Epithelial cell of esophagus (primary cell): ENCODE measurements around the gene MAP4K2.

Experiments used
- DNase-seq: peaks from one replicate; pipeline ENCODE4 v3.0.0; 2010; ENCODE audit warnings: low read depth
- H3K4me3 ChIP-seq: 2 replicates; pipeline ENCODE4 v1.5.1; 2011; ENCODE audit warnings: mild to moderate bottlenecking, low read length, control low read depth
- CTCF ChIP-seq: IDR thresholded peaks from 2 replicates; pipeline ENCODE4 v1.5.1; 2011; ENCODE audit warnings: low read depth, mild to moderate bottlenecking, low read length, control low read depth, inconsistent platforms; ENCODE audit not compliant: insufficient read depth; ENCODE audit errors: missing control alignments

MAP4K2 gene

GRCh38 chr11:64794526-64794925 lies 8.5 kb downstream of the MAP4K2 start:
- no peak for TF ChIP-seq CTCF
- no peak overlapping the region for H3K4me3 ChIP-seq
- no peak for DNase-seq

GRCh38 chr11:64793271-64794160 lies 9.5 kb downstream of the MAP4K2 start:
- TF ChIP-seq CTCF, result no peak
- no peak overlapping the region for H3K4me3 ChIP-seq
- no peak for DNase-seq

- no peak for DNase-seq
- TF ChIP-seq CTCF, result no peak
- no peak overlapping the region for H3K4me3 ChIP-seq
Observed at GRCh38 chr11:64792482-64792881, 10.5 kb downstream of the MAP4K2 start.

- H3K4me3 ChIP-seq, result no peak overlapping the region
- TF ChIP-seq CTCF, result no peak
- DNase-seq, result no peak
Observed at GRCh38 chr11:64791781-64792291, 11.2 kb downstream of the MAP4K2 start.

GRCh38 chr11:64790205-64791095 lies 12.6 kb downstream of the MAP4K2 start:
- H3K4me3 ChIP-seq, result no peak overlapping the region
- no peak for DNase-seq
- no peak for TF ChIP-seq CTCF

GRCh38 chr11:64789331-64790204 lies 13.4 kb downstream of the MAP4K2 start:
- TF ChIP-seq CTCF, result no peak
- no peak for DNase-seq
- H3K4me3 ChIP-seq, result no peak overlapping the region
